ENCODE measurements around the gene CAMTA2. TPM values are rescaled to one million over a fixed set of nuclear protein-coding genes. Genes with fewer than 3 reads are reported as not detected.
A peak's percentile ranks its signal among the peaks of the same experiment; 100 is the strongest.

Gene CAMTA2
- total RNA-seq, 4 donors from 2014 or later, result 24.0 to 48.2 (median 28.4) TPM

- H3K27me3 ChIP-seq, result no peaks in the 10 kb centered on the region
- intact Hi-C loops (cut with DNase I), result loop anchor here (5.0 kb wide), 2 partner anchors 51 to 81 kb away; no protein-coding TSS in a partner anchor
- no peak for DNase-seq (ENCODE audit: extremely low spot score)
- H3K9me3 ChIP-seq, result no peaks in the 10 kb centered on the region
- H3K36me3 ChIP-seq, result peaks cover 0 to 31% (median 22%) of the 10 kb centered on the region in 4 donors
- WGBS, result 1% methylated on average over 28 of the region's 30 CpGs
- peak overlapping the region; percentile 90 to 98 (median 92) for H3K27ac ChIP-seq (replicated peaks in 1 of 4)
- TF ChIP-seq CTCF (IDR thresholded peaks at IDR 0.05), result no peak
- TF ChIP-seq POLR2AphosphoS5 (IDR thresholded peaks at IDR 0.05), result no peak
- no peak for TF ChIP-seq EP300 (IDR thresholded peaks at IDR 0.05)
- no peak for TF ChIP-seq POLR2A (IDR thresholded peaks at IDR 0.05; ENCODE audit: low read depth)
- peaks cover 22 to 34% (median 32%) of the 10 kb centered on the region in 4 donors for H3K4me1 ChIP-seq
- peak overlapping the region; percentile 80 to 96 (median 84) for H3K4me3 ChIP-seq
Measured at GRCh38 chr17:4987767-4988567, 492 bp upstream of the CAMTA2 start.

GRCh38 chr17:4986403-4986802 is 1.1 kb downstream of the CAMTA2 start:
- WGBS, result 45% methylated on average over 5 of the region's 5 CpGs
- Histone ChIP-seq H3K4me3 (peak overlapping the region; percentile 80 to 96 (median 84)), H3K27ac (replicated peaks in 1 of 4) (peak overlapping the region; percentile 90 to 98 (median 92)), H3K4me1 (peaks cover 22 to 35% (median 32%) of the 10 kb centered on the region in 4 donors), H3K36me3 (peaks cover 3 to 46% (median 37%) of the 10 kb centered on the region in 4 donors), H3K9me3 (no peaks in the 10 kb centered on the region), H3K27me3 (no peaks in the 10 kb centered on the region)
- intact Hi-C loops (cut with DNase I), result loop anchor here (5.0 kb wide), 2 partner anchors 49 to 79 kb away; no protein-coding TSS in a partner anchor
- no peak for DNase-seq (ENCODE audit: extremely low spot score)
- TF ChIP-seq EP300 (IDR thresholded peaks at IDR 0.05), result no peak
- TF ChIP-seq POLR2A (IDR thresholded peaks at IDR 0.05; ENCODE audit: low read depth), result no peak
- no peak for TF ChIP-seq CTCF (IDR thresholded peaks at IDR 0.05)
- TF ChIP-seq POLR2AphosphoS5 (IDR thresholded peaks at IDR 0.05), result no peak

- WGBS, result 64% methylated on average over 5 of the region's 5 CpGs
- DNase-seq (ENCODE audit: extremely low spot score), result no peak
- TF ChIP-seq POLR2A (IDR thresholded peaks at IDR 0.05; ENCODE audit: low read depth), result no peak
- no peak for TF ChIP-seq CTCF (IDR thresholded peaks at IDR 0.05)
- TF ChIP-seq POLR2AphosphoS5 (IDR thresholded peaks at IDR 0.05), result no peak
- TF ChIP-seq EP300 (IDR thresholded peaks at IDR 0.05), result no peak
- no peaks in the 10 kb centered on the region for H3K9me3 ChIP-seq
- H3K4me1 ChIP-seq, result peaks cover 12 to 31% (median 23%) of the 10 kb centered on the region in 4 donors
- intact Hi-C loops (cut with DNase I), result no loop called here
- no peaks in the 10 kb centered on the region for H3K27me3 ChIP-seq
- no peak overlapping the region for H3K4me3 ChIP-seq
- no peak overlapping the region for H3K27ac ChIP-seq (replicated peaks in 1 of 4)
- H3K36me3 ChIP-seq, result peaks cover 29 to 85% (median 76%) of the 10 kb centered on the region in 4 donors
Measured at GRCh38 chr17:4982305-4982704, 5.2 kb downstream of the CAMTA2 start.

- WGBS, result 44% methylated on average over 6 of the region's 6 CpGs
- Histone ChIP-seq H3K27me3 (no peaks in the 10 kb centered on the region), H3K36me3 (peaks cover 45 to 98% (median 89%) of the 10 kb centered on the region in 4 donors), H3K4me3 (no peak overlapping the region), H3K9me3 (no peaks in the 10 kb centered on the region), H3K4me1 (peaks cover 2 to 17% (median 10%) of the 10 kb centered on the region in 4 donors), H3K27ac (replicated peaks in 1 of 4) (peak overlapping the region in 1 of 4 donors; percentile 22)
- intact Hi-C loops (cut with DNase I), result loop anchor here (2.0 kb wide), 1 partner anchor 82 kb away; no protein-coding TSS in a partner anchor
- TF ChIP-seq CTCF (IDR thresholded peaks at IDR 0.05), result peak; percentile 72 to 86 (median 83)
- TF ChIP-seq EP300 (IDR thresholded peaks at IDR 0.05), result no peak
- no peak for TF ChIP-seq POLR2AphosphoS5 (IDR thresholded peaks at IDR 0.05)
- TF ChIP-seq POLR2A (IDR thresholded peaks at IDR 0.05; ENCODE audit: low read depth), result no peak
- DNase-seq (ENCODE audit: extremely low spot score), result no peak
Measured at GRCh38 chr17:4980644-4981216, 6.7 kb downstream of the CAMTA2 start.
